Measurements from ENCODE around the gene PLXNA4.
A peak's percentile ranks its signal among the peaks of the same experiment; 100 is the strongest.

Gene PLXNA4

DNA sequence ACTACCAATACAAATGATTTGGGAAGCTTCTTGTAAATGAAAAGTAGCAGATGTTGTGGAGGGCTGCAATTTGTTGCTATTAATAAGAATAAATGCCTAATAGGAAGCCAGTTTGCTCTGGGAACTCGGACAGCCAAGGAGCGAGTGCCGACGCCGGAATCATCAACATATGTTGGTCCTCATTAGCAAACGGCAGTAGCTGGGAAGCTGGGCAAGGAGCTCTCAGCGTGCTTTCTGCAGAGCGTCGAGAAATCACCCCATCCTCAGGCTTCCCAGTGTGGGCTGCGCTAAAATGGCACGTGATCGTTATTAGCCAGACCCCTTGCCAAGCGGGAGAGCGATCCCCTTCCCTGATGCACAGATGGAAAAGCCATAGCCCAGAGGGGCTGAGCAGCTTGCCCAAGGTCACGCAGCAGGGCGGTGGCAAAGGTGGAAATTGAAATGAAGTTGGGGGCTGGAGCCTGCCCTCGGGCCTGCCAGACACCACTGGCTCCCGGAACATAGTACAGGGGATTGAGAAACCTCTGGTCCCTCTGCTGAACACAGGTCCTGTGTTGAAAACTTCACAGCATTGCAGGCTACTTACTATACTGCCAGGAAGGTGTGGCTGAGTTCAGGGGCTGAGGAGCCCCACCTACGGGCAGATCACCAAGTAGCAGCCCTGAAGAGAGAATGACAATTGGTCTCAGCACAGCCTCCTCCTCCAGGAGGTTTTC is 326.9 kb downstream of the PLXNA4 start:
- Histone ChIP-seq H3K79me2 (ENCODE audit: low read length) (no peaks in the 10 kb centered on the region), H3K27ac (ENCODE audit: low read length) (no peak overlapping the region), H2AFZ (ENCODE audit: low read depth, low read length) (no peak overlapping the region), H3K9me3 (ENCODE audit: insufficient read depth, low read length) (no peaks in the 10 kb centered on the region), H3K4me1 (ENCODE audit: low read length) (no peaks in the 10 kb centered on the region), H3K9ac (ENCODE audit: low read length) (no peak overlapping the region), H3K27me3 (ENCODE audit: low read depth, low read length) (peaks cover 30% of the 10 kb centered on the region), H3K4me3 (ENCODE audit: low read length) (no peak overlapping the region), H3K36me3 (replicated peaks; ENCODE audit: low read depth, low read length) (no peaks in the 10 kb centered on the region), H3K4me2 (ENCODE audit: low read length) (no peak overlapping the region), H4K20me1 (ENCODE audit: insufficient read depth, low read length) (no peaks in the 10 kb centered on the region)
- TF ChIP-seq EZH2phosphoT487 (IDR thresholded peaks at IDR 0.05; ENCODE audit: low read depth), result no peak
- TF ChIP-seq, protein P1, sequence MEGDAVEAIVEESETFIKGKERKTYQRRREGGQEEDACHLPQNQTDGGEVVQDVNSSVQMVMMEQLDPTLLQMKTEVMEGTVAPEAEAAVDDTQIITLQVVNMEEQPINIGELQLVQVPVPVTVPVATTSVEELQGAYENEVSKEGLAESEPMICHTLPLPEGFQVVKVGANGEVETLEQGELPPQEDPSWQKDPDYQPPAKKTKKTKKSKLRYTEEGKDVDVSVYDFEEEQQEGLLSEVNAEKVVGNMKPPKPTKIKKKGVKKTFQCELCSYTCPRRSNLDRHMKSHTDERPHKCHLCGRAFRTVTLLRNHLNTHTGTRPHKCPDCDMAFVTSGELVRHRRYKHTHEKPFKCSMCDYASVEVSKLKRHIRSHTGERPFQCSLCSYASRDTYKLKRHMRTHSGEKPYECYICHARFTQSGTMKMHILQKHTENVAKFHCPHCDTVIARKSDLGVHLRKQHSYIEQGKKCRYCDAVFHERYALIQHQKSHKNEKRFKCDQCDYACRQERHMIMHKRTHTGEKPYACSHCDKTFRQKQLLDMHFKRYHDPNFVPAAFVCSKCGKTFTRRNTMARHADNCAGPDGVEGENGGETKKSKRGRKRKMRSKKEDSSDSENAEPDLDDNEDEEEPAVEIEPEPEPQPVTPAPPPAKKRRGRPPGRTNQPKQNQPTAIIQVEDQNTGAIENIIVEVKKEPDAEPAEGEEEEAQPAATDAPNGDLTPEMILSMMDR (IDR thresholded peaks at IDR 0.05; ENCODE audit: low read depth, low read length), result peak; percentile 36

DNA sequence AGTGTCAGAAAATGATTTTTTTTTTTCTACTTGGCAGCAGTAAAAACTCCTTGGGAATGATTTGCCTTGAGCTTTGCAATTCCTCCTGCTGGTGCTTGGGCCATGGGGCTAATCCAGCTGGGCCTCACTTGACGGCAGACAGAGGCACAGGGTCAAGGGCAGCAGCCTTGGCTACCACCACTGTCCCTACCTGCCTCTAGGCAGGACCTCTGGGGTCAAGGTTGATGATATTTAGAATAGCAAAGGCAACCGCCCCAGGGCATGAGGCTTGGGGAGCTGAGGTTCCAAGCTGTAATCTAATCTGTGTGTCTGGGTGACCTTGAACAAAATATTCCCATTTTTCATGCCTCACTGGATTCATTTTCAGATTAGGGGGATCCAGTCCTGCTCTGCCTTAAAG is 327.4 kb downstream of the PLXNA4 start:
- H3K9ac ChIP-seq (ENCODE audit: low read length), result no peak overlapping the region
- no peak for TF ChIP-seq EZH2phosphoT487 (IDR thresholded peaks at IDR 0.05; ENCODE audit: low read depth)
- TF ChIP-seq, protein P1 (IDR thresholded peaks at IDR 0.05; ENCODE audit: low read depth, low read length), result no peak
- H3K9me3 ChIP-seq (ENCODE audit: insufficient read depth, low read length), result no peaks in the 10 kb centered on the region
- peaks cover 31% of the 10 kb centered on the region for H3K27me3 ChIP-seq (ENCODE audit: low read depth, low read length)
- H3K4me2 ChIP-seq (ENCODE audit: low read length), result no peak overlapping the region
- H3K27ac ChIP-seq (ENCODE audit: low read length), result no peak overlapping the region
- H3K36me3 ChIP-seq (replicated peaks; ENCODE audit: low read depth, low read length), result no peaks in the 10 kb centered on the region
- H4K20me1 ChIP-seq (ENCODE audit: insufficient read depth, low read length), result no peaks in the 10 kb centered on the region
- no peak overlapping the region for H3K4me3 ChIP-seq (ENCODE audit: low read length)
- H3K4me1 ChIP-seq (ENCODE audit: low read length), result no peaks in the 10 kb centered on the region
- H2AFZ ChIP-seq (ENCODE audit: low read depth, low read length), result no peak overlapping the region
- H3K79me2 ChIP-seq (ENCODE audit: low read length), result no peaks in the 10 kb centered on the region

DNA sequence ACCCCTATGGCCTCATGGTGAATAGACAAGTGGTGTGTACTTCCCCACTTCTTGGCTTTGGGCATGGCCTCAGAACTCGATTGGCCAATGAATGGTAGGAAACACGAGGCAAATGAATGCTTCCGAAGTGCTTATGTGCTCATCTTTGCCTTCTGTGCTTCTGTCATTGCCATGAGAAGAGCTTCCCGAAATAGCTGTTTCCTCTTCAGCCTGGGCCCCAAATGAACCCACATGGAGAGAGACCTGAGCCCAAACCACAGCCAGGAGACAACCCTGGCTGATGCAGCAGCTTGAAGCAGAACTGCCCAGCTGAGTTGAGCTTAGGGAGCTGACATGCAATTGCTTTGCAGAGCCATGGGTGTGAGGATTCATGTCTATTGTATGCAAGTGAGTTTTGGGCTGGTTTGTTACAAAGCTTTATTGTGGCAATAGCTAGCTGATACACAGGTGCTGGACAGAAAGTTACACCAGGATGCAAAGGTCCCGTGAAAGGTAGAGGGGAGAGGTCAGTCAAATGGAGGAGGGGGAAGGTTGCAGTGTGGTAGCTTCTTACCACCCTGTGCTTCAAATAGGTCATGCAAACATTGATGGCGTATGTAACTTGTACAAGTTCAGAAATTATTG is 328.2 kb downstream of the PLXNA4 start:
- H3K9me3 ChIP-seq (ENCODE audit: insufficient read depth, low read length), result no peaks in the 10 kb centered on the region
- H4K20me1 ChIP-seq (ENCODE audit: insufficient read depth, low read length), result no peaks in the 10 kb centered on the region
- H3K4me3 ChIP-seq (ENCODE audit: low read length), result no peak overlapping the region
- no peak overlapping the region for H3K9ac ChIP-seq (ENCODE audit: low read length)
- H2AFZ ChIP-seq (ENCODE audit: low read depth, low read length), result no peak overlapping the region
- H3K27ac ChIP-seq (ENCODE audit: low read length), result no peak overlapping the region
- H3K79me2 ChIP-seq (ENCODE audit: low read length), result no peaks in the 10 kb centered on the region
- no peaks in the 10 kb centered on the region for H3K36me3 ChIP-seq (replicated peaks; ENCODE audit: low read depth, low read length)
- H3K27me3 ChIP-seq (ENCODE audit: low read depth, low read length), result peaks cover 31% of the 10 kb centered on the region
- H3K4me2 ChIP-seq (ENCODE audit: low read length), result no peak overlapping the region
- H3K4me1 ChIP-seq (ENCODE audit: low read length), result no peaks in the 10 kb centered on the region
- TF ChIP-seq EZH2phosphoT487 (IDR thresholded peaks at IDR 0.05; ENCODE audit: low read depth), result no peak
- TF ChIP-seq, protein P1 (IDR thresholded peaks at IDR 0.05; ENCODE audit: low read depth, low read length), result no peak

GRCh38 chr7:132246591-132246990 is 329.7 kb downstream of the PLXNA4 start:
- no peak overlapping the region for H3K4me3 ChIP-seq (ENCODE audit: low read length)
- no peak overlapping the region for H3K27ac ChIP-seq (ENCODE audit: low read length)
- H4K20me1 ChIP-seq (ENCODE audit: insufficient read depth, low read length), result no peaks in the 10 kb centered on the region
- H3K4me1 ChIP-seq (ENCODE audit: low read length), result peaks cover 2% of the 10 kb centered on the region
- TF ChIP-seq, protein P1 (IDR thresholded peaks at IDR 0.05; ENCODE audit: low read depth, low read length), result no peak
- H3K79me2 ChIP-seq (ENCODE audit: low read length), result no peaks in the 10 kb centered on the region
- H3K27me3 ChIP-seq (ENCODE audit: low read depth, low read length), result peaks cover 38% of the 10 kb centered on the region
- no peak overlapping the region for H2AFZ ChIP-seq (ENCODE audit: low read depth, low read length)
- H3K9me3 ChIP-seq (ENCODE audit: insufficient read depth, low read length), result no peaks in the 10 kb centered on the region
- H3K9ac ChIP-seq (ENCODE audit: low read length), result no peak overlapping the region
- no peaks in the 10 kb centered on the region for H3K36me3 ChIP-seq (replicated peaks; ENCODE audit: low read depth, low read length)
- H3K4me2 ChIP-seq (ENCODE audit: low read length), result no peak overlapping the region
